ENCODE results near the gene NF2. TPM values are rescaled to one million over a fixed set of nuclear protein-coding genes. Genes with fewer than 3 reads are reported as not detected.

NF2 gene
- total RNA-seq, 1 donor from 2014 or later: 42.4 TPM

DNA sequence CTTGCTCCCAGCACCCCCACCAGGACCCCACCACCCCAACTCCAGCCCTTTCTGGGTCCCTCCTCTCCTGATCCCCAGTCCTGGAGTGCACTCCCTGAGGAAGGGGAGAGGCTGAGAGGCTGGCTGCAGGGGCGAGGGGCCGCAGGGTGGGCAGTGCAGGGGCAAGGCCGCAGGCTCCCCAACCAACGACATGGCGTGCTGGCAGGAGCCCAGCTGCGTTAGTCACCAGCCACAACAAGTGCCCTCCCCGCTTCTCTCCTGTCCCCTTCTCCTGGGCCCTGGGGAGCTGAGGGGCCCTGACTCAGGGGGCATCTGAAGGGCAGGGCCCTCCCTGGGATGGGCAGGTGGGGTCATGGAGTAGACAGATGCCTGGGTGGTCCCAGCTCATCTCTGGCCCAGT is 118.7 kb downstream of the NF2 start:
- no peak for DNase-seq
- intact Hi-C loops (cut with DNase I): no loop called here
- Histone ChIP-seq H3K36me3 (no peaks in the 10 kb centered on the region), H3K9me3 (no peaks in the 10 kb centered on the region), H3K4me1 (peaks cover 3% of the 10 kb centered on the region), H3K27ac (no peak overlapping the region), H3K27me3 (ENCODE audit: low read depth) (peaks cover 52% of the 10 kb centered on the region), H3K4me3 (no peak overlapping the region)
- ATAC-seq: no peak
- TF ChIP-seq, protein P1, sequence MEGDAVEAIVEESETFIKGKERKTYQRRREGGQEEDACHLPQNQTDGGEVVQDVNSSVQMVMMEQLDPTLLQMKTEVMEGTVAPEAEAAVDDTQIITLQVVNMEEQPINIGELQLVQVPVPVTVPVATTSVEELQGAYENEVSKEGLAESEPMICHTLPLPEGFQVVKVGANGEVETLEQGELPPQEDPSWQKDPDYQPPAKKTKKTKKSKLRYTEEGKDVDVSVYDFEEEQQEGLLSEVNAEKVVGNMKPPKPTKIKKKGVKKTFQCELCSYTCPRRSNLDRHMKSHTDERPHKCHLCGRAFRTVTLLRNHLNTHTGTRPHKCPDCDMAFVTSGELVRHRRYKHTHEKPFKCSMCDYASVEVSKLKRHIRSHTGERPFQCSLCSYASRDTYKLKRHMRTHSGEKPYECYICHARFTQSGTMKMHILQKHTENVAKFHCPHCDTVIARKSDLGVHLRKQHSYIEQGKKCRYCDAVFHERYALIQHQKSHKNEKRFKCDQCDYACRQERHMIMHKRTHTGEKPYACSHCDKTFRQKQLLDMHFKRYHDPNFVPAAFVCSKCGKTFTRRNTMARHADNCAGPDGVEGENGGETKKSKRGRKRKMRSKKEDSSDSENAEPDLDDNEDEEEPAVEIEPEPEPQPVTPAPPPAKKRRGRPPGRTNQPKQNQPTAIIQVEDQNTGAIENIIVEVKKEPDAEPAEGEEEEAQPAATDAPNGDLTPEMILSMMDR (IDR thresholded peaks at IDR 0.05): no peak

DNA sequence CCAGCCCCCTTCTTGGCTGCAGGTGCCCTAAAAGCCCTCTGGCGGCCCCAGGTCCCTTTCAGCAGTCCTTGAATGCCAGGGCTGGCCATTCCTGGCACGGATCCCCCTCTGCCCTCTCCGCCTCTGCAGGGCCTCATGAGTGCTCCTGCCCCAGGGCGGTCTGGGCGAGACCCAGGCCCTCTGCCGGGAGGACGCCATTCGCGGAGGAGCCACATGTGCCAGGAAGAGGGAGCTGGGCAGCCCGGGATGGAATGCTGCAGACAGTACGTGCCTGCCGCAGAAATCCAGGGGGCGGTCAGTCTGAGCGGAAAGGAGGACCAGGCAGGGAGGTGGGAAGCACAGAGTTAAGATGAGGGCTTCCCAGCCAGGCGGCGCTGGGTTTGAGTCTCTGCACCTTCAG is 119.2 kb downstream of the NF2 start:
- intact Hi-C loops (cut with DNase I): no loop called here
- Histone ChIP-seq H3K4me3 (no peak overlapping the region), H3K9me3 (no peaks in the 10 kb centered on the region), H3K27me3 (ENCODE audit: low read depth) (peaks cover 50% of the 10 kb centered on the region), H3K27ac (no peak overlapping the region), H3K36me3 (no peaks in the 10 kb centered on the region), H3K4me1 (peaks cover 3% of the 10 kb centered on the region)
- ATAC-seq (no peak), DNase-seq (no peak)
- TF ChIP-seq, protein P1 (IDR thresholded peaks at IDR 0.05): no peak

DNA sequence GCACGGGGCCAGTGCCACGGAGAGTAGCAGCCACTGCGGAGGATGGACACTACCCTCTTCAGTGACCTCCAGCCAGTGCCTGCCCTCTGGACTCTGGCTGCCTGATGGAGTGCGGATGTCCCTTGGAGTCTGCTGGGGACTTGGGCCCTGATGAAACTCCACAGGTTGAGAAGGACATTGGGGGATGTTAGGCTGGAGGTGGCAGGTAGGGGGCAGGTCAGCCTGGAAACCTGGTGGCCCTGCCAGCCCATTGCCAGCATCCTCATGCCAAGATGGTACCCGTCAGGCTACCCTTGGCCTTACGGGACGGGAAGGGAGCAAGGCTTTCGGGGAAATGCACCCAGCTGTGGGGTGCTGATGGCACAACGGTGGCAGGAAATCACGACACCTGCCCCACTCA is 120.3 kb downstream of the NF2 start:
- intact Hi-C loops (cut with DNase I): no loop called here
- H3K9me3 ChIP-seq: no peaks in the 10 kb centered on the region

DNA sequence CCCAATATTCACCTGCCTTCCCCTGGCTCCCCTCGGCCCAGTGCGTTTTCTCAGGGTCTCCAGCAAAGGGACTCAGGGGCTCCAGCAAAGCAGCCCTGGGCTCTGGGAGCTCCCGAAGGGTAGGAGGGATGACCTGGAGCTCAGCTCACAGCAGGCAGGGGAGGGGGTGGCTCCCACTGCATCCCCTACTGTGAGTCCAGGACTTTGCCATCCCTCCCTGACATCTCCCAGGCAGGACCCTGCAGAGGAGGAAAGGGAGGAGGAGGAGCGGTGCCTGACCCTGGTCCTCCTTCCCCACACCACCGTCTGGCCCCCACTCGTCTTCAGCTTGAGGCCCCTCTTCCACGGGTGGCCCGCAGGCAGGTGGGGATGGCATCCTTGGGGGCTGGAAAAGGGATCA is 121.4 kb downstream of the NF2 start:
- peaks cover 28% of the 10 kb centered on the region for H3K27me3 ChIP-seq (ENCODE audit: low read depth)
- intact Hi-C loops (cut with DNase I): no loop called here

More for the DNA sequence above, 120.3 kb downstream of the NF2 start:
- Histone ChIP-seq H3K36me3 (no peaks in the 10 kb centered on the region), H3K27me3 (ENCODE audit: low read depth) (peaks cover 38% of the 10 kb centered on the region), H3K4me1 (peaks cover 3% of the 10 kb centered on the region), H3K27ac (no peak overlapping the region), H3K4me3 (no peak overlapping the region)
- TF ChIP-seq, protein P1 (IDR thresholded peaks at IDR 0.05): no peak
- DNase-seq (no peak), ATAC-seq (no peak)

DNA sequence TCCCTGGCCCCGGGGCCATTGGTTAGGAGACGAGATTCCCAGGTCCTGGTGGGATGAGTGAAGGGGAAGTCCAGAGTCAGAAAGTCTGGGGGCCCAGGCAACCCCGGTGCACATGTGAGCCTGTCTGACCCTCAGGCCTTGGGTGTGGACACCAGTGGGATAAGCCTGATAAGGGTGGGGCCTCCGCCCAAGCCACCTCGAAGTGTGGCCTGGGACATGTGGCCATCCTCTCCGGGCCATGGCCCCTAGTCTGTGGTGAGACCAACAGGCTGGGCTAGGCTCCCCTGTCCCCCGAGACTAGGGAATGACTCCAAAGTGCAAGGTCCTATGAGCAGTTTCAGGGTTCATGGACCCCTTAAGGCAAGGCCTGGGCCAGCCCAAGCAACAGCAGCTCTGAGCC is 122.7 kb downstream of the NF2 start:
- peaks cover 19% of the 10 kb centered on the region for H3K27me3 ChIP-seq (ENCODE audit: low read depth)
- TF ChIP-seq, protein P1 (IDR thresholded peaks at IDR 0.05): no peak

More for the DNA sequence above, 121.4 kb downstream of the NF2 start:
- no peak overlapping the region for H3K27ac ChIP-seq
- no peaks in the 10 kb centered on the region for H3K9me3 ChIP-seq
- no peak overlapping the region for H3K4me3 ChIP-seq
- H3K4me1 ChIP-seq: peaks cover 3% of the 10 kb centered on the region
- DNase-seq (no peak), ATAC-seq (no peak)
- H3K36me3 ChIP-seq: no peaks in the 10 kb centered on the region
- TF ChIP-seq, protein P1 (IDR thresholded peaks at IDR 0.05): no peak

More for the DNA sequence above, 122.7 kb downstream of the NF2 start:
- no peak overlapping the region for H3K4me3 ChIP-seq
- peaks cover 7% of the 10 kb centered on the region for H3K36me3 ChIP-seq
- no peaks in the 10 kb centered on the region for H3K9me3 ChIP-seq
- DNase-seq: no peak
- ATAC-seq: no peak
- H3K4me1 ChIP-seq: no peaks in the 10 kb centered on the region
- H3K27ac ChIP-seq: no peak overlapping the region
- intact Hi-C loops (cut with DNase I): no loop called here

All from lower lobe of right lung (tissue), 2 donors.